LNCaP clone FGC (cell line): Measurements from ENCODE around the gene TMEM125.

ENCODE experiments used
- DNase-seq: peaks from one replicate; pipeline ENCODE4 v3.0.0-alpha.2; 2011; ENCODE audit warnings: low read depth
- H3K4me3 ChIP-seq: 2 replicates; pipeline ENCODE4 v1.5.1; 2011; ENCODE audit warnings: mild to moderate bottlenecking, low read depth, low read length, control low read depth
- CTCF ChIP-seq: IDR thresholded peaks from 2 replicates; pipeline ENCODE4 v1.5.1; 2012; ENCODE audit warnings: mild to moderate bottlenecking; ENCODE audit not compliant: control insufficient read depth, insufficient read depth; ENCODE audit errors: extremely low read depth

The TMEM125 gene

GRCh38 chr1:43285269-43285990 lies 15.6 kb downstream of the TMEM125 start, which contains the start of gene C1orf210:
TSS of gene C1orf210 (minus strand) at chr1:43285581. CDS start at chr1:43283270, 2,311 bp downstream.
- DNase-seq: peak; percentile 67

GRCh38 chr1:43286115-43286514 lies 16.3 kb downstream of the TMEM125 start:
- peak overlapping the region; percentile 85 for H3K4me3 ChIP-seq
- TF ChIP-seq CTCF: no peak
- no peak for DNase-seq

More at GRCh38 chr1:43285269-43285990, 15.6 kb downstream of the TMEM125 start, which contains the start of gene C1orf210:
- peak within 1 kb of the TSS; percentile 85 for H3K4me3 ChIP-seq
- peak; percentile 55 for TF ChIP-seq CTCF

- no peak overlapping the region for H3K4me3 ChIP-seq
- DNase-seq: no peak
- TF ChIP-seq CTCF: no peak
These were observed 16.8 kb downstream of the TMEM125 start for GRCh38 chr1:43286533-43286932.

GRCh38 chr1:43288058-43288784 lies 18.4 kb downstream of the TMEM125 start:
- no peak overlapping the region for H3K4me3 ChIP-seq
- no peak for DNase-seq
- no peak for TF ChIP-seq CTCF

- no peak for TF ChIP-seq CTCF
- H3K4me3 ChIP-seq: no peak overlapping the region
- no peak for DNase-seq
These were observed 19.3 kb downstream of the TMEM125 start for GRCh38 chr1:43288785-43289706.

GRCh38 chr1:43292216-43292615 lies 22.4 kb downstream of the TMEM125 start:
- TF ChIP-seq CTCF: no peak
- no peak for DNase-seq
- no peak overlapping the region for H3K4me3 ChIP-seq
